OCI-LY1 (cell line): ENCODE measurements around the gene STAC2.

Experiments used
- H2AFZ ChIP-seq: fragments of 200-600 bp; sonication (generic), shearing (Covaris generic); 2 replicates; pipeline ENCODE4 v1.6.0; 2014; ENCODE audit warnings: antibody characterized with exemption, mild to moderate bottlenecking, low read length
- H3F3A ChIP-seq: fragments of 200-600 bp; sonication (generic), shearing (Covaris generic); 2 replicates; pipeline ENCODE4 v1.6.0; 2014; ENCODE audit warnings: mild to moderate bottlenecking, antibody characterized with exemption, low read length, moderate library complexity; ENCODE audit not compliant: insufficient read depth
- H3K27ac ChIP-seq: fragments of 200-600 bp; sonication (generic); 2 replicates; pipeline ENCODE4 v1.5.1; 2014; ENCODE audit warnings: low read length, mixed run types, mild to moderate bottlenecking, low read depth; ENCODE audit not compliant: poor library complexity, severe bottlenecking
- H3K27me3 ChIP-seq: fragments of 200-600 bp; sonication (generic); 2 replicates; pipeline ENCODE4 v1.6.0; 2014; ENCODE audit warnings: antibody characterized with exemption, mild to moderate bottlenecking, low read length, moderate library complexity; ENCODE audit not compliant: insufficient read depth
- H3K36me3 ChIP-seq: fragments of 200-600 bp; sonication (generic); 2 replicates; pipeline ENCODE4 v1.6.1; 2014; ENCODE audit warnings: mild to moderate bottlenecking, antibody characterized with exemption, low read length, moderate library complexity, mixed read lengths; ENCODE audit not compliant: insufficient read depth
- H3K4me1 ChIP-seq: fragments of 200-600 bp; sonication (generic); 2 replicates; pipeline ENCODE4 v1.5.1; 2014; ENCODE audit warnings: mild to moderate bottlenecking, low read length, moderate library complexity; ENCODE audit not compliant: insufficient read depth, severe bottlenecking
- H3K4me2 ChIP-seq: fragments of 200-600 bp; sonication (generic), shearing (Covaris generic); 2 replicates; pipeline ENCODE4 v1.6.1; 2014; ENCODE audit warnings: low read length
- H3K4me3 ChIP-seq: fragments of 200-600 bp; sonication (generic); 2 replicates; pipeline ENCODE4 v1.5.1; 2014; ENCODE audit warnings: low read length, low read depth, mild to moderate bottlenecking, mixed read lengths; ENCODE audit not compliant: poor library complexity, severe bottlenecking
- H3K79me2 ChIP-seq: fragments of 200-600 bp; shearing (Covaris generic); 2 replicates; pipeline ENCODE4 v1.6.1; 2016; ENCODE audit warnings: mixed run types, low read length, mixed read lengths; ENCODE audit not compliant: insufficient read depth
- H3K9ac ChIP-seq: fragments of 200-600 bp; sonication (generic), shearing (Covaris generic); 2 replicates; pipeline ENCODE4 v1.6.1; 2014; ENCODE audit warnings: mild to moderate bottlenecking, low read length, mixed read lengths
- H3K9me2 ChIP-seq: fragments of 200-600 bp; sonication (generic), shearing (Covaris generic); 2 replicates; pipeline ENCODE4 v1.6.1; 2014; ENCODE audit warnings: low read depth, mild to moderate bottlenecking, low read length, mixed read lengths
- H3K9me3 ChIP-seq: fragments of 200-600 bp; shearing (Covaris generic); 2 replicates; pipeline ENCODE4 v1.6.1; 2014; ENCODE audit warnings: low read length, mixed read lengths
- H4K20me1 ChIP-seq: fragments of 200-600 bp; sonication (generic), shearing (Covaris generic); 2 replicates; pipeline ENCODE4 v1.6.0; 2016; ENCODE audit warnings: mild to moderate bottlenecking, low read length; ENCODE audit not compliant: insufficient read depth
- CTCF ChIP-seq: fragments of 200-600 bp; sonication (generic), shearing (Covaris generic); IDR thresholded peaks from 2 replicates; pipeline ENCODE4 v1.5.1; 2017; ENCODE audit warnings: mild to moderate bottlenecking, antibody characterized with exemption, low read length, moderate library complexity, mixed read lengths
- EZH2 ChIP-seq: fragments of 200-600 bp; sonication (generic), shearing (Covaris generic); IDR thresholded peaks from 2 replicates; pipeline ENCODE4 v1.8.0; 2017; ENCODE audit warnings: borderline replicate concordance, mixed run types, mild to moderate bottlenecking, antibody characterized with exemption, low read length, moderate library complexity, mixed read lengths

Gene STAC2

DNA sequence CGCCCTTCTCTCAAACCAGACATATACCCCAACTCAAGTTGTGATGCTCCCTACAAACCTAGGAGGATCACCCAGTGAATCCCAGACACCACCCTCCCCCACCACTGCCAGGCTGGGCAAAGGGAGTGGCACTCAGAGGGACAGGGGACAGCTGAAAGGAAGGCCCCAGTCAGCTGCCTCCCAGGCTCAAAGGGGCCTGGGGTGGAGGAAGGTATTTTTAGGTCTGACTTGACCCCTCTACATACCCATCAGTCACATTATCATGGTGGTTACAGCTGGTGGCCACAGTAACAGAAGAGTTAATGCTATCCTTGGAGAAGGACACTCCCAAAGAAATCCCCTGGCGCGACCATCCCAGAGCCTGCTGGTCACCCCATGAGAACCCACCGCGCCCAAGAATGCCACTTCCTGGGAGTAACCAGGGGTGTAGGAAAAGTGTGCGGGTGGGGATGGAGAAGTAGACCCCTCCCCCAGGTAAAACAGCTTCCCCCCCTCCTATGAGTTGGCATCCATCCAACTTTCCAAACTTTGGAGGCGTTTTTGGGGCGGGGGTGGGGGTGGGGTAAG lies 29.4 kb downstream of the STAC2 start:
- TF ChIP-seq CTCF: no peak
- TF ChIP-seq EZH2: no peak
- Histone ChIP-seq H3F3A (peaks cover 9% of the 10 kb centered on the region; the same call in 1 of the 2 replicates), H3K27me3 (no peaks in the 10 kb centered on the region), H4K20me1 (no peaks in the 10 kb centered on the region), H3K27ac (peak overlapping the region; percentile 82), H3K4me1 (peaks cover 45% of the 10 kb centered on the region), H3K9ac (peak overlapping the region; percentile 53), H2AFZ (no peak overlapping the region), H3K9me2 (no peaks in the 10 kb centered on the region), H3K4me2 (peak overlapping the region; percentile 99), H3K36me3 (peaks cover 42% of the 10 kb centered on the region), H3K4me3 (peak overlapping the region; percentile 69), H3K79me2 (peaks cover 12% of the 10 kb centered on the region), H3K9me3 (no peaks in the 10 kb centered on the region)

DNA sequence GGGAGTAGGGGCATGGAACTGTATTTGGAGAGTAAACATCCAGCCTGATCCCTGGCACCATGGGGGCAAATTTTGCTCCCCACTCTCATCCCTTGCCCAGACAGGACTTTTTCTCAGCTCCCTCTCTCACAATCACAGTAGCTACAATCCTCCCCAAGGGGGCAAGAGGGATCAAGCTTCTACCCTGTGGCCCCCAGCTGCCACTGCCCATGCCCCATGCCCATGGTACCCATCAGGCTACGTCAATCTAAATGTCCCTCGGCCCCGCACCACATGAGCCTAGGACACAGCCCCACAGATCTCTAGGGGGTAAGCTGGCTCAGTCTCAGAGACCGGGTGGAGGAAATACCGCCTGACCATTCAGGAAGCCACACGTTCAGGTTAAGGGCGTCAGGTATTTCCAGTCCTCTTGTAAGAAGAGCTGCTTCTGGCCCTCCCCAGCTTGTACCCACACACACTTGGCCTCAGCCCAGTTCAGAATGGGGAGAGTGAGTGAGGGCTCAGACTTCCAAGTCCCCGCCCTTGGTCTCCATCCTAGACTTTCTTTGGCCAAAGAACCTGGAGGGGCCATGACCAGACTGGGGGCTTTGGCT lies 30.1 kb downstream of the STAC2 start:
- Histone ChIP-seq H3K4me3 (peak overlapping the region; percentile 69), H3K79me2 (peaks cover 5% of the 10 kb centered on the region), H3K4me1 (peaks cover 38% of the 10 kb centered on the region), H3K27me3 (no peaks in the 10 kb centered on the region), H3K9ac (peak overlapping the region; percentile 53), H4K20me1 (no peaks in the 10 kb centered on the region), H3K4me2 (peak overlapping the region; percentile 99), H3K9me3 (no peaks in the 10 kb centered on the region), H2AFZ (no peak overlapping the region), H3K9me2 (no peaks in the 10 kb centered on the region), H3F3A (peaks cover 9% of the 10 kb centered on the region; the same call in 1 of the 2 replicates), H3K36me3 (peaks cover 41% of the 10 kb centered on the region), H3K27ac (peak overlapping the region; percentile 82)
- TF ChIP-seq EZH2: no peak

DNA sequence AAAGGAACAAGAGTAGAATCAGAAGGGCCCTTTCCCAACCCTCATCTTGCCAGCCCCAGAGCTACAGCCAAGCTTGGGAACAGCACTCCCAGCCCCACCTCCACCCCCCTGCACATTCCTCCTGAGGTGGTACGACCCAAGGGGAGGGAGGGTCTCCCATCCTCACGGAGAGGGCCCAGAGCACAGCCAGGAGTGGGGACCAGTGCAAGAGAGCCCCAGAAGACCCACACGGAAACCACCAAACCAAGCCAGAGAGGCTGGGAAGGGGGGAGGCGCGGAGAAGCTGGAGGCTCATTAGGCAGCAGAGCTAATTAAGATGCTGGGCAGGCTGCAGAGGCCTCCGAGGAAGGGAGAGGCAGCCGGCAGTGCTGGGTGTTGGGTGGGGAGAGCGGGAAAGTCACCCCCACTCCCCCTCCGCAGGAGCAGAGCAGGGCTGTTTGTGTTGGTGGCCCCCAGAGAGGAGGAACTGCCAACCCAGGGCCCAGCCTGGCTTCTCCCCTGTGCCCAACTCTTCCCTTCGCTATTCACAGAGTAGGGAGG lies 30.7 kb downstream of the STAC2 start:
- H3K4me1 ChIP-seq: peaks cover 38% of the 10 kb centered on the region
- H2AFZ ChIP-seq: no peak overlapping the region
- peaks cover 40% of the 10 kb centered on the region for H3K36me3 ChIP-seq
- peak overlapping the region; percentile 82 for H3K27ac ChIP-seq
- H3K9me2 ChIP-seq: no peaks in the 10 kb centered on the region
- peaks cover 9% of the 10 kb centered on the region; the same call in 1 of the 2 replicates for H3F3A ChIP-seq
- no peak overlapping the region; the same call in 1 of the 2 replicates for H3K9ac ChIP-seq
- H3K27me3 ChIP-seq: no peaks in the 10 kb centered on the region
- TF ChIP-seq CTCF: no peak
- no peak for TF ChIP-seq EZH2
- peak overlapping the region; percentile 10 for H3K4me3 ChIP-seq
- no peaks in the 10 kb centered on the region for H3K79me2 ChIP-seq
- no peaks in the 10 kb centered on the region for H3K9me3 ChIP-seq
- peak overlapping the region; percentile 99; the same call in 1 of the 2 replicates for H3K4me2 ChIP-seq
- H4K20me1 ChIP-seq: no peaks in the 10 kb centered on the region
